HG03064 (cell line): ENCODE results near the gene SKAP1.
"Not testable (repeated sequence)": the region's sequence is repeated elsewhere in the genome, so short reads cannot be mapped to it uniquely, and the experiment has no call there.

Experiments
- ATAC-seq: cut with Tn5 transposase; IDR thresholded peaks from one replicate; pipeline ENCODE4 v1.9.1; 2021; ENCODE audit warnings: low read depth; ENCODE audit not compliant: unreplicated experiment

Gene SKAP1

DNA sequence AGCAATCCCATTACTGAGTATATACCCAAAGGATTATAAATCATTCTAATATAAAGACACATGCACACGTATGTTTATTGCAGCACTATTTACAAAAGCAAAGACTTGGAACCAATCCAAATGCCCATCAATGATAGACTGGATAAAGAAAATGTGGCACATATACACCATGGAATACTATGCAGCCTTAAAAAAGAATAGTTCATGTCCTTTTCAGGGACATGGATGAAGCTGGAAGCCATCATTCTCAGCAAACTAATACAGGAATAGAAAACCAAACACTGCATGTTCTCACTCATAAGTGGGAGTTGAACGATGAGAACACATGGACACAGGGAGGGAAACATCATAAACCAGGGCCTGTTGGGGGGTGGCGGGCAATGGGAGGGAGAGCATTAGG is 19.3 kb upstream of the SKAP1 start:
- ATAC-seq: not testable (repeated sequence)

DNA sequence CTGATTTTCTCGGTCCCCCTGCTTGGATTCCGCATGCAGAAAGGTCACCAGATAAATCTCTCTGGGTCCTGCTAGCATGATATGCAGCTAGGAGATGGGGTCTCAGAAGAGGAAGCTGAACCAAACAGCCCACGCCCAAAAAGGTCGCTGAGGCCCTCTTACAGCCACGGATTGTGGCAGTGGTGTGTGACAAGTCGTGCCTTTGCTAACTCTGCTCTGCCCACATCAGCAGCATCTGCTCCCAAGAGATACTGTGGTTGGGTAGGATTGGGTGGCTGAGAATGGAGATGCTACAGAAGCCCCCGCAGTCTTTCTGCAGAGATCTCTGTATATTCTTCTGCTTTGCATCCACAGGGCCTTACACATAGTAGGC is 15.2 kb upstream of the SKAP1 start:
- no peak for ATAC-seq

DNA sequence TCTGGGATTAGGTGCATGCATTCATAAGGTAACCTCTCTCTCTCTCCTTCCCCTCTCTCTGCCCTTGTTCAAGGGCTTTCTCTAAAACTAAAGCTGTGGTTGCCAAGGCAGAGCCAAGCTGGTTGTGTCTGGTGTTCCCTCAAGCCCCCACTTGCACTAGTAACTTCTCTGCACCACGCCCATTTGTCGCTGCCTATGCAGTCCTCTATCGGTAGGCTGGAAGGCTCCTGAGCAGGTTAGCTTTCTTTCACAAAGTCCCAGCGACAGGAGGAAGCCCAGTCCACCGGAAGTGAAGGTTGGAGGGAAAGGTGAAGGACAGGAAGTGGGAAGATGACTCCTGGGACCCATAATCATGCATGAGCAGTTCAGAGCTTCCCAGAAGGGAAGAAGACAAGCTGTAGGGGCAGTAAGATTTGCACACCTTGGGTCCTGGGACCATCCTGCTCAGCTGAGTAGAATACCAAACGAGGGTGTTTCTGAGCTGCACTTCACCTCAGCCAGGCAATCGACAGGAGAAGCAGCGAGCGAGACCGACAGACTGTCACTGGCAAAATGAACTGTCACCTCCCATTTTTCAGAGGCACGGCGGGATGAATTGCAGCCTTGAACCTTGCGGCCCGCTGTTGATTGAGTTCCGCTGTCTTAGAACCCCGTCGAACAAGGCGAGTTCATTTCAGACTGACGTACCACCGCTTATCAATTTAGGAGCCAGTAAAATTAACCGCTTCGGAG is 14.7 kb upstream of the SKAP1 start:
- ATAC-seq: no peak

DNA sequence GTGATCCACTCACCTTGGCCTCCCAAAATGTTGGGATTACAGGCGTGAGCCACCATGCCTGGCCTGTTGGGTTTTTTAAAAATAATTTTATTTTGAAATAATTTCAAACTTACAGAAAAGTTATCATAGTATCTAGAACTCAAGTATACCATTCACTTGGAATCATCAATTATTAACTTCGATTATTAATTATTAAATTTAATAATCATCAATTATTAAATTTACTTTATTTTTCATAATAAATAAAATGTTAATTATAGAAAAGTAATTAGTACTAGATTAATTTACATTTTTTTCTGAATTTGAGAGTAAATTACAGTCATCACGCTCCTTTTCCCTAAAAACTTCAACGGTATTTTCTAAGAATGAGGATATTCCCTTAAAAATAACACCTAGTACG is 13.7 kb upstream of the SKAP1 start:
- ATAC-seq: no peak

DNA sequence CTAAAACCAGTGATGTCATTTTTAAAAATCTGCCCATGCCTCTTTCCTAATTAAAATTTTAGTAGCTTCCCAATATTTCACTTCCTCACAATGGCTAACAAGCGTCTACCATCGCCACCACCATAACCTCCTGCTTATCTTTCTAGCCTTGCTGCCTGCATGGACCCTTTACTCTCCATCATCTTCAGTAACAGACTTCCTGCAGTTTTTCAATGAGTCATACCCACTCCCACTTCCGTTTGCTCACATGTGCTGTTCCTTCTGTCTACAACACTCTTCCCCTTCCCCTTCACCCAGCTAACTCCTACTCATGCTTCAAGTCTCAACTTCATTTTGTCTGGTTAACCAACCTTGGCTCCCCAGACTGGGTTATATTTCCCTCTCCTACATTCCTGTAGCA is 12.8 kb upstream of the SKAP1 start:
- ATAC-seq: no peak

DNA sequence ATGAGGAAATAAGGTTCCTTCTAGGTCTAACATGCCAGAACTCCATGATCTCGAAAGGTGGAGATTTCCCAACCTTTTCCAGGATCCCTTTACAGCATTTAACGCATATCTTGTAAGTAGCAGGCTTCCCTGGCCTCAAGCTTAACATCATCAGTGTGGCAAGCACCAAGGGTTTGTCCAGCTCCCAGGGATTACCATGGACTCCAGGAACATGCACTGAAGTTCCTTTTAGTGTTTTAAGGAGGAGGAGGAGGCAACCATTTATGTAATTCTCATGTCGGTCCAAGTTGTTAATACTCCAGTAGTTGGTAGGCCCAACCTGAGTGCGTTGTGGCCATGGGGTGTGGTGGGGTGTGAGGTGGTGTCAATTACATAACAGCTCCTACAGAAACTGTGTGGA is 11.8 kb upstream of the SKAP1 start:
- ATAC-seq: no peak

DNA sequence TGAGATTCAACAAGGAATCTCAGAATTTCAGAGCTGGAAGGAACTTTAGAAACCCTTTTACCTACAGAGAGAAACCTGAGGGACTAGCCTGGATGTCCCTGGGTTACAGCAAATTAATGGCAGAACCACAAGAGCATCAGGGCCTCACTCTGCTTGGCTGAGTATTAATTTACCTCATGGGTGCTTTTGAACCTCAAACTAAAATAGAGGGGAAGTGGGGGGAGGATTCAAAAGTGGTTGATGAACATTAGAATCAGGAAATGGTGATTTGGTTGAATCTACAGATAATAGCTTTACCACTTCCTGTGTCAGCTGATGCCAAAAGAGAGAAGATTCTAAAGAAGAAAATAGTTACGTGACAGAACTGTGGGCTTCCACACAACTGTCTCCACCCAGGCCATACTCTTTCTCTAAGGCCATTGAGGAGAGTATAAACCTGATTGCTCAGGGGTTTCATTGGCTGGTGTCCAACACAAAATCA is 11.3 kb upstream of the SKAP1 start:
- peak; percentile 68 for ATAC-seq

DNA sequence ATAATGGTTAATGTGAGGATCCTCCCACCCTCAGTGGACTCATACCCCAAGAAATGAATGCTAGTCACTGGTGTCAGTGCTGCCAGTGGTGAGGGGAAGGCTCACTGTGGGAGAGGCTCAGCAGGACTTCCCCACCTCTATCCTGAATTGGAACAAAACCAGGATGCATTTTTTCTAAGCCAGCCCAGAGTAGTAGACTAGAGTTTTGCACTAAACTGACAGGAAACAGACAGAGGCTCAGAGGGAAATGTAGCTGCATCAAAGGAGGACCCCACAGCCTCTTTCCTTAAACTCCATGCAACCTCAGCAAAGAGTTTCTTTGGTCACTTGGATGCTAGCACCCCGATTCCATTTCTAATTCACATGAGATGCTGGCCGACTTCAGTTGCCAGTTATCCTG is 10.7 kb upstream of the SKAP1 start:
- no peak for ATAC-seq

DNA sequence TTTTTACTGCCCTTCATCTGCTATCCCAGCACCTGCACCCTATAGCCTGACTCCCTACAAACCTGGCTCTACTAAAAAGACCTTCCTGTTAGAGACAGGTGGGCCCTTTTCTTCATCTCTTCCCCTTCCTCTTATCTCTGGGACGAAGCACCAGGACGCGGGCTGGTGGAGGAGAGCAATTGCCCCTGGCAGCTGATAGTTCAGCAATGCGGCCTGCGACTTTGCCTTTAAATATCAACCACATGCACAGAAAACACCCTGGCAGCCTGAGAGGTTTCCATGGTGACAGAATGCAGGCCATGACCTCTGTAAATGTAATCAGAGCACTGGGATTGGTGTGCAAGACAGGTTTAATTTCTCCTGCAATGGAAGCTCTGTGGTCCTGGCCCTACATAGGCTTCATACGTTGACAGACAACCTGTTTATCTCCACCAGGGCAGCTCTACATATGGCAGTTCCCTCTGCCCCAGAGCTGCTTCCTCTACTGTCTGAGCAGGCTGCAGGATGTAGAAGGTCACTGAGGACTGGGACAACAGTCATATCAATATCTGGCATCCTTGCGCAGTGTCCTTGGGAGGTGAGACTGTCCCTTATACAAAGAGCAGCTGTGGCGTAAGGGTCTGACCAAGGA is 10.0 kb upstream of the SKAP1 start:
- no peak for ATAC-seq

DNA sequence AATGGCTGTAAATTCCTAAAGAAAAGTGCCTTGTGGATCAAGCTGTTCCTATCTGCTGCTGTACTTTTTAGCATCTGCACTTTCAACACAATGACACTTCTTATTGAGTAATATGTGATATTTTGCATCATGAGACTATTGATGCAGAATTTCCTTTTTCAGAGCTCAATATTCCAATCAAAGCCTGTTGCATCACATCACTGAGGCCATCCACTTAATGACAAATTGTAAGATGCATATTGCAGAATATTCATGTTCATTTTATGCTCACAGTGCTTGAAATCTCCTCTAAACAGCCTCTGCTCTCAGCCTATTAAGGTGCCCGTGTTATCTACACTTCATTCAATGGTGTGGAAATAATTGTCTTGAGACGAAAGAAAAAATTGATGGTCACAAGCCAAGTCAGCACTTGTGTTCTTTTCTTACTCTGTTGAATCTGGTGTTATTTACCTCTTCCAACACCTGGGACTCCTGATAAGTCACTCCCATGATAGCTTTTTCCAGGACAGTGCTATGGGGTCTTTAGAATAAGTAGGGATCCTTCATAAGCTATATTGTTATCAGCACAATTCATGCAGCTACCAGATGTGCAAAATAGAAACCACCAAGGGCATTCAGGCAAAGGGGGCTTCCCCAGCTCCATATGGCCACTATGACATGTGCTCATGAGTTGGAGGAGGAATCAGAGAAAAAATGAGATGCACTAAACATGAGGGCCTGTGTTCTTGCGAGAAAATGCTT is 9.3 kb upstream of the SKAP1 start:
- no peak for ATAC-seq

DNA sequence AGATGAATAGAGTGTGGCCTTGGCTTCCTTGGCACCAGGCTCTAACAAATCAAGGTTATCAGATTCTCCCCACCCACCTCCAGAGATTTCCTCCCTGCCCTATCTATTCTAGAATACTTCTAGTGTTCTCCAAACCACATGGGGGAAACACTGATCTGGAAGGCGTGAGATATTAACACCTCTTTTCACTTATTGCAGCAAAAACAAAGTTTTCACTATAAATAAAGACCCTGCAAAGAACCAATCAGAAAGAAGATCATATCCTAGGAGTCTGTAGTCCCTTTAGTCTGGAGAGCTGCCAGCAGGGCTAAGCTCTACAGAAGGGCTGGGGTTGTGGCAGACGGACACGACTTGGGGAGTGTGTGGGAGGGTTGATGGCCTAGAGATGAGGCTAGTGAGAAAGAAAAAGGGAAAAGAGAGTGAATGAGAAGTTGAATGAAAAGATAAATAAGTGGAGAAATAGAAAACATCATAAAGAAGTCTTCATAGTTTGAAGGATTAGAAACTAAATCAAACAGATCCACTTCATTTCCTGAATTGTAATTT is 8.6 kb upstream of the SKAP1 start:
- ATAC-seq: no peak

DNA sequence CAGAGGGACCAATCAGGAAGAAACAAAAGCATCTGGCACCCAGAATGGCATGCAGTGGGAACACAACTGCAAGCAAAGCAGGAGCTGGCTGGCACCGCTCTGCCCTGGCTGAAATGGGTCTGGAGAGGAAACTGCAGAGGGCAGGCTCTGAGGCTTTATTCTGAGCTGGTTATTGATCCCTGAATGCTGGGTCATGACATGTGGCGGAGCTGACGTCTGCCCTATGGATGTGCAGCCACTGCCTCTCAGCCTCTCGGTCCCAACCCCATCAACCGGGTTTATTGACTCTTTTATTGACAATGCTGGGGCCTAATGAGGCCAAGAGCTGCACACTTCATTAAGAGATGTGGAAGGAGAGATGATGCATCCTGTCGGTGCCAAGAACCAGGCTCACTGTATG is 3.9 kb upstream of the SKAP1 start:
- no peak for ATAC-seq

DNA sequence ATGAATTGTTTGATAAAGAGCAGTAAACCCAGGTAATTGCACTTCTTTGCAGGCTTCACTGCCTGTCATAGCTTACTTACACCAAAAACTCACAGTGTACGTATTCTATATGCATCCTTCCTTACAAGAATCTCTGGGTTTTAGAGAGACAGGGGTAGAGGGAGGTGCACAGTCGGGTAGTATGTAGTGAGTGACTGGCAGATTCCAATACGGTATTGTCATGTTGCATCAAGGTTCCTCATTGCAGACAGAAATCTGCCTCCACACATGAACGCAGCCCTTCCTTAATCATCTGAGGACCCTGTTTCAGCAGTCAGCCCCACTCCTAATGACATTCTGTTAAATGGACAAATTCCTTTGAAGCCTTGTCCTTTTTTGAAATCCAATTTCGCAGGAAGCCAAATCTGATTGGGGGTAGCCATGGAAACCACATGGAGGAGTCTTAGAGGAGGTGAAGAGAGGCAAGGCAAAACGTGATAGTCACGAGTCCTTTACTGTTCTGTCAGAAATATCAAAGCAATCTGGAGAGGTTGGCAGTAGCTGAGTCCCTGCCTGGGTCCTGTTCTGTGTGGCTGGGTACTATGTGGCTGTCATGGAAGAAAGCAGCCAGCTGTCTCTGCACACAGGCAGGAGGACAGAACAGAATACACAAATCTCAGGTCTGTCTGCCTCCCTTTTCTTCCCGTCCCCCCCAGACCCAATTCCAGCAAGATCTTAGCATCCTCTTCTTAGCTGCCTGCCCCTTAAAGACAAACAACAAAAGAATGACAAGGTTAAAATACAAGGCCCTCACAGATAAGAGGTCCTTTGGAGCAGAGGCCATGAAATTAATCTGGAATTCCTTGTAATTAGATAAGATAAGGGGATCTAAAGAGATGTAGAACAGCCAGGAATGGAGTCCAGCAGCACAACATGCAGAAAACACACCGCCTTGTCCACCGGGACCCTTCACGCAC is 3.1 kb upstream of the SKAP1 start:
- ATAC-seq: no peak

DNA sequence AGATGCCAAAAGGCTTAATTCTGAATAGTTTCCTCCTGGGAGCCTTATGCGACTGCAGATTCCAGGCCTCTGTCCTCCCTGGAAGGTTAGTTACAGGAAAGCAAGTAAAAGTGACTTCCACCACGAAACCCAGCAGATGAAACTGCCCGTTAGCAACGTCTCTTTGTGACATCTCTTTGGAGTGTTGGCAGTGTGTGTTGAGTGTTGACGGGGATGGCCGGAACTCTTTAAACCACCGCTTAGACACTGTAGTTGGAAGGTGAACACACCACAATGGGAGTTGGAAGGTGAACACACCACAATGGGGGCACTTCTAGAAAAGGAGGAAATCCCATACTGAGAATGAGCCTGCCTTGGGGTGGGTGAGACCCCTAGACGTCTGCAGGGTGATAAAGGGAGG is 858 bp downstream of the SKAP1 start:
- no peak for ATAC-seq

DNA sequence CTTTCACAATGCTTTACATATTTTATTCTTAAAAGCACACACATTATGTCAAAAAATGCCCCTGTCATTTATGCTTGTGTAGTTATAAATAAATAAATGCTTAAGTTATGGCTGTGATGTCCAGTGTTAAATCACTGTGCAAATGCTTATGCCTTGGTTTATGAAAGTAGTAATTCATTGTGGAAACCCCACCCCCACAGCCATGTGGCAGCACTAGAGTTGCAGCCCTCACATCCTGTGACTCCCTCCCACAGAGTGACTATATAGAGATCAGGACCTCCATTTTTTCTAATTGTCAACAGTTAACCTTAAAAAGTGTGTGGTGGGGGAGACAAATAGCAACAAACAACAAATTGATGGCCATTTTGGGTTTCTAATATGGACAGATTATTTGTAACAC is 2.4 kb downstream of the SKAP1 start:
- no peak for ATAC-seq

DNA sequence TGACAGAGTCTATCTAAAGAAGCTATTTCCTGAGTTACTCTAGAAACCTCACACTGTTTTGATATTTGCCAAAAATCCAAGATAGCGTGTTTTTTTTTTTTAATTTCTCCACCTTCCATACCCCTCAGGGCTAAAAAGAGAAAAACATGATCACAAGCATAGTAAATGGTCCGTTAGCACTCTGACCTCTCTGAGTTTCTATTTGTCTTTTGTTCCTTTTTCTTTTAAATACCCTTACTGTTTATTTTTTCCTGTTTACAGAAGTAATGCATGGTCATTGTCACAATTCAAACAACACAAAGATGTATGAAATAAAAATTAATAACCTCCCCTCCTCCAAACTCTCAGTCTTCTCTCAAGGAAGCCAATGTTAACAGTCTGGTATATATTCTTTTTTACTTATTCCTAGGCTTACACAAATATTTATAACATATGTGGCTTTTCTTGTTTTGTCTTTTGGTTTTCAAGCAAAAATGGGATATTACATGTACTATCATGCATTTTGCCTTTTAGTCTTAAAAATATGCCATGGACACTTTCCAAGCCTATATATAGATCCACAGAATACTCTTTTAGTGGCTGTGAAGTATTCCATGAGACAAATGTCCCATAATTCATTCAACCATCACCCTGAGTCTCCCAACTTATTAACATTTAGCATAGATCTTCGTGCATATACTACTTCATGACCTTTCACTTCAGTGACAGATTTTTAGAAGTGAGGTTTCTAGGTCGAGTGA is 3.1 kb downstream of the SKAP1 start:
- no peak for ATAC-seq

DNA sequence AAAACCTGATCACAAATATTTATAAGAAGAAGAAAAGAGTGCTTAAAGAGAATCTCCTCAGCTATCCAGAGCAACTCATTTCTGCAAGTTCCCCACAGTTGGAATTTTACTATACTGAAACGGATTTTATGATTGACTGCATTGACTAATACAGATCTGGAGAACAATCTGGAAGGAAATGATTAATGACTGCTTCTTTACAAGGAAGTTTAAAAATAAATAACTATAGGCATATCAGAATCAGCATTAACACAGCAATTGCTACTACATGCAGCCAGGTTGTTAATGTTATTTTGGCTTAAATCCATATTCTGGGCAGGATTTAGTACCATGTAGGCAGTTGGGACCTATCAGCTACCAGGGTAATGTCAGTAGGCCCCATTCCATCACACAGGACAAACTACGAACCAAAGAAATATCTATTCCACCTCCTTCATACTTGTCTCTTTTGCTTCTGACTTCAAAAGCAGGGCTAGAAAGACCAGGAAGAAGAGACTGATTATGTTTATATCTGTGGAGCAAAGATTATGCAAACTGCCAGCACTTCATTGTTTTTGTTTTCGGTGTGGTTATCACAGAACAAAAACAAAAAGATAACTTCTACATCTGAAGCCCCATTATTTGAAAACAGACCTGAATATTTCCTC is 3.9 kb downstream of the SKAP1 start:
- ATAC-seq: no peak

DNA sequence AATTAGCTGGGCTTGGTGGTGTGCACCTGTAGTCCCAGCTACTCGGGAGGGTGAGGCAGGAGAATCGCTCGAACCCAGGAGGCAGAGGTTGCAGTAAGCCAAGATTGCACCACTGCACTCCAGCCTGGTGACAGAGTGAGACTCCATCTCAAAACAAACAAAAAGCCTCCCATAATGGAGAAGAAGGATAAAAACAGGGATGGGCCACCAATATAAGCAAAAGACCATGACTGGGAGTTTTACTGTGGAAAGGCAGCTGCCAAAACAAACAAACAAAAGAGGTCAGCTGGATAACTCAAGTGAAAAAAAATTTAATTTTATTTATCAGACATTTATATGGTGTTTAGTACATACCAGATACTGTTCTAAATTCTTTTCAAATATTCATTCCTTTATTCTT is 8.0 kb downstream of the SKAP1 start:
- ATAC-seq: not testable (repeated sequence)

DNA sequence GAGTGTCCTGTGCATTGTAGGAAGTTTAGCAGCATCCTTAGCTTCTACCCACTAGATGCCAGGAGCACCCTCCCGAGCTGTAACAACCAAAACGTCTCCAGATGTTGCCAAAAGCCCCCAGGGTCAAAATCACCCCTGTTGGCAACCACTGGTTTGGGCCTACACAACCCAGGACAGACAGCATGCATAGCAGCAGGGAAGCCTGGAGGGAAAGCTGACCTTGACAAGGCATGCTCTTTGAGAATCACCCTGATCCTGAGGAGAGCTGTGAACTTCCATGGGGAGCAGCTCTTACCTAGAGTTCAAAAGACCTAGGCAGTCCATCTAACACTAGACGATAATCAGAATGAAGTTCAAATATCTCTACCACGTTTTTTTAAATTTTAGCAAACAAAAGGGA is 9.2 kb downstream of the SKAP1 start:
- no peak for ATAC-seq
